Lower leg skin (tissue), 4 donors: ENCODE results near the gene GPN3. TPM values are rescaled to one million over a fixed set of nuclear protein-coding genes. Genes with fewer than 3 reads are reported as not detected.
"Not testable (repeated sequence)": the region's sequence is repeated elsewhere in the genome, so short reads cannot be mapped to it uniquely, and the experiment has no call there.

Experiments used
- DNase-seq, 2 donors: peaks; one replicate each; pipeline ENCODE4 v3.0.0-alpha.2; 2019; ENCODE audit warnings: low spot score in 2 of 2
- H3K4me3 ChIP-seq: fragments of 200-600 bp; sonication (generic); 2 replicates; pipeline ENCODE4 v1.5.1; 2017; ENCODE audit warnings: mild to moderate bottlenecking, low read depth; ENCODE audit not compliant: poor library complexity, severe bottlenecking
- CTCF ChIP-seq, 3 donors: fragments of 450-650 bp; IDR thresholded peaks; one replicate each; pipeline ENCODE4 v1.5.1; 2016; ENCODE audit warnings: antibody characterized with exemption in 3 of 3, mild to moderate bottlenecking in 3 of 3, moderate library complexity in 2 of 3
- POLR2A ChIP-seq, 2 donors: fragments of 450-650 bp; IDR thresholded peaks; one replicate each; pipeline ENCODE4 v1.6.1; 2016 to 2017; ENCODE audit warnings: antibody characterized with exemption in 2 of 2, mild to moderate bottlenecking in 1 of 2, moderate library complexity in 1 of 2
- WGBS, 2 donors: methylation state at CpG; one replicate each; pipeline ENCODE4 v1.1.5; 2018; 5-methylcytosine and 5-hydroxymethylcytosine counted together
- intact Hi-C: fragments of 100-400 bp; cut with DNase I; formaldehyde crosslinking; loops from one replicate; pipeline ENCODE4 v1.15.0; 2023; ENCODE audit warnings: low total_unique reads
- total RNA-seq, 4 donors: library from RNA; depleted of rRNA; stranded (reverse); fragments of >200 nt; gene quantifications; one replicate each; pipeline ENCODE4 v1.1.0, GENCODE V29; 2016

GPN3 gene
- total RNA-seq, 4 donors from 2014 or later: 12.2 to 16.2 (median 14.5) TPM

GRCh38 chr12:110467847-110468213, 227 bp downstream of the GPN3 start:
- WGBS, 2 donors: 0 to 1% methylated on average over 15 of the region's 15 CpGs
- peak overlapping the region; percentile 53 for H3K4me3 ChIP-seq
- intact Hi-C loops: loop anchor here (10.0 kb wide), 1 partner anchor 137 kb away; no protein-coding TSS in a partner anchor
- no peak for DNase-seq
- TF ChIP-seq POLR2A (IDR thresholded peaks at IDR 0.05) (no peak), CTCF (IDR thresholded peaks at IDR 0.05) (no peak)

- TF ChIP-seq POLR2A (IDR thresholded peaks at IDR 0.05) (no peak), CTCF (IDR thresholded peaks at IDR 0.05) (no peak)
- WGBS, 2 donors: 43 to 47% methylated on average over 5 of the region's 5 CpGs
- DNase-seq: no peak
- H3K4me3 ChIP-seq: no peak overlapping the region
- intact Hi-C loops: loop anchor here (10.0 kb wide), 1 partner anchor 138 kb away; no protein-coding TSS in a partner anchor
Observed at GRCh38 chr12:110466791-110467190, 1.3 kb downstream of the GPN3 start.

- not testable (repeated sequence) for DNase-seq, H3K4me3 ChIP-seq
- intact Hi-C loops: loop anchor here (10.0 kb wide), 1 partner anchor 139 kb away; no protein-coding TSS in a partner anchor
- 89 to 90% methylated on average over 11 of the region's 11 CpGs for WGBS, 2 donors
Observed at GRCh38 chr12:110465765-110466164, 2.3 kb downstream of the GPN3 start.

- WGBS, 2 donors: 93 to 94% methylated on average over 2 of the region's 2 CpGs
- DNase-seq: no peak
- TF ChIP-seq POLR2A (IDR thresholded peaks at IDR 0.05) (no peak), CTCF (IDR thresholded peaks at IDR 0.05) (no peak)
- intact Hi-C loops: loop anchor here (10.0 kb wide), 1 partner anchor 140 kb away; no protein-coding TSS in a partner anchor
- H3K4me3 ChIP-seq: no peak overlapping the region
Observed at GRCh38 chr12:110465024-110465423, 3.0 kb downstream of the GPN3 start.

GRCh38 chr12:110461189-110461588, 6.9 kb downstream of the GPN3 start:
- WGBS, 2 donors: 90 to 92% methylated on average over 5 of the region's 5 CpGs
- intact Hi-C loops: loop anchor here (10.0 kb wide), 1 partner anchor 144 kb away; no protein-coding TSS in a partner anchor
- DNase-seq, H3K4me3 ChIP-seq: not testable (repeated sequence)

- DNase-seq: no peak
- no peak overlapping the region for H3K4me3 ChIP-seq
- intact Hi-C loops: no loop called here
- 83 to 85% methylated on average over 4 of the region's 4 CpGs for WGBS, 2 donors
- no peak for TF ChIP-seq CTCF (IDR thresholded peaks at IDR 0.05)
- no peak for TF ChIP-seq POLR2A (IDR thresholded peaks at IDR 0.05)
Observed at GRCh38 chr12:110458756-110459155, 9.3 kb downstream of the GPN3 start.

- no peak overlapping the region for H3K4me3 ChIP-seq
- no peak for DNase-seq
- WGBS, 2 donors: 92 to 93% methylated on average over 4 of the region's 4 CpGs
- intact Hi-C loops: no loop called here
- TF ChIP-seq POLR2A (IDR thresholded peaks at IDR 0.05): no peak
Observed at GRCh38 chr12:110453569-110454296, 14.3 kb downstream of the GPN3 start.
